Urinary bladder (tissue), 4 donors: Measurements from ENCODE around the gene POLR1A. TPM values are rescaled to one million over a fixed set of nuclear protein-coding genes. Genes with fewer than 3 reads are reported as not detected.

Source experiments
- DNase-seq: peaks from one replicate; pipeline ENCODE4 v3.0.0-alpha.2; 2015; ENCODE audit errors: extremely low spot score
- H3K27ac ChIP-seq: one replicate; pipeline ENCODE4 v1.5.1; 2013; ENCODE audit warnings: low read depth, mild to moderate bottlenecking, moderate library complexity
- H3K36me3 ChIP-seq: one replicate; pipeline ENCODE4 v1.6.1; 2013; ENCODE audit warnings: mild to moderate bottlenecking, moderate library complexity; ENCODE audit not compliant: insufficient read depth
- H3K4me1 ChIP-seq: one replicate; pipeline ENCODE4 v1.6.1; 2013; ENCODE audit warnings: mild to moderate bottlenecking, moderate library complexity; ENCODE audit not compliant: insufficient read depth
- H3K4me3 ChIP-seq: one replicate; pipeline ENCODE4 v1.5.1; 2013; ENCODE audit warnings: low read depth, low read length
- WGBS: extraction: QIAGEN DNeasy Blood & Tissue Kit; methylation state at CpG from one replicate; pipeline ENCODE4 v1.1.7; 2013; 5-methylcytosine and 5-hydroxymethylcytosine counted together
- polyA plus RNA-seq: library from polyadenylated mRNA; stranded (reverse); fragments of 200-250 nt; gene quantifications from one replicate; pipeline ENCODE4 v1.2.3, GENCODE V29; 2013
- total RNA-seq: library from RNA; depleted of rRNA; stranded (reverse); fragments of >200 nt; gene quantifications from one replicate; pipeline ENCODE4 v1.2.3, GENCODE V29; 2014
- donor health status: healthy with polysubstance abuse.
- donor health status: healthy.

POLR1A gene
- total and polyA plus RNA-seq, 2 donors: 6.6 to 11.5 TPM

- WGBS: 91% methylated on average over 13 of the region's 13 CpGs
- no peak for DNase-seq
- Histone ChIP-seq H3K36me3 (peaks cover 2% of the 10 kb centered on the region), H3K27ac (no peak overlapping the region), H3K4me1 (no peaks in the 10 kb centered on the region), H3K4me3 (no peak overlapping the region)
Observed at GRCh38 chr2:86022661-86023365, 82.9 kb downstream of the POLR1A start.

GRCh38 chr2:86021396-86022378, 84.0 kb downstream of the POLR1A start:
- WGBS: 89% methylated on average over 12 of the region's 12 CpGs
- no peak for DNase-seq
- Histone ChIP-seq H3K4me1 (no peaks in the 10 kb centered on the region), H3K4me3 (no peak overlapping the region), H3K36me3 (peaks cover 2% of the 10 kb centered on the region), H3K27ac (no peak overlapping the region)

- Histone ChIP-seq H3K36me3 (no peaks in the 10 kb centered on the region), H3K4me3 (no peak overlapping the region), H3K27ac (no peak overlapping the region), H3K4me1 (no peaks in the 10 kb centered on the region)
- 44% methylated on average over 7 of the region's 7 CpGs for WGBS
- DNase-seq: no peak
Observed at GRCh38 chr2:86020984-86021383, 84.7 kb downstream of the POLR1A start.

GRCh38 chr2:86019121-86019520, 86.6 kb downstream of the POLR1A start:
- Histone ChIP-seq H3K4me3 (no peak overlapping the region), H3K4me1 (no peaks in the 10 kb centered on the region), H3K36me3 (no peaks in the 10 kb centered on the region), H3K27ac (no peak overlapping the region)
- DNase-seq: no peak
- WGBS: 90% methylated on average over 5 of the region's 5 CpGs

GRCh38 chr2:86017901-86018896, 87.5 kb downstream of the POLR1A start:
- no peaks in the 10 kb centered on the region for H3K4me1 ChIP-seq
- H3K4me3 ChIP-seq: no peak overlapping the region
- H3K36me3 ChIP-seq: no peaks in the 10 kb centered on the region
- WGBS: 77% methylated on average over 22 of the region's 22 CpGs
- H3K27ac ChIP-seq: no peak overlapping the region
- no peak for DNase-seq

GRCh38 chr2:86016581-86016980, 89.1 kb downstream of the POLR1A start:
- Histone ChIP-seq H3K4me3 (no peak overlapping the region), H3K4me1 (peaks cover under 1% of the 10 kb centered on the region), H3K27ac (no peak overlapping the region), H3K36me3 (no peaks in the 10 kb centered on the region)
- DNase-seq: no peak
- 90% methylated on average over 12 of the region's 12 CpGs for WGBS

GRCh38 chr2:86015699-86016098, 90.0 kb downstream of the POLR1A start:
- 100% methylated on average over 1 of the region's 1 CpG for WGBS
- no peak overlapping the region for H3K4me3 ChIP-seq
- H3K4me1 ChIP-seq: peaks cover 2% of the 10 kb centered on the region
- no peak overlapping the region for H3K27ac ChIP-seq
- no peaks in the 10 kb centered on the region for H3K36me3 ChIP-seq
- no peak for DNase-seq

GRCh38 chr2:86015006-86015405, 90.7 kb downstream of the POLR1A start:
- Histone ChIP-seq H3K27ac (no peak overlapping the region), H3K4me3 (no peak overlapping the region), H3K36me3 (no peaks in the 10 kb centered on the region), H3K4me1 (peaks cover 2% of the 10 kb centered on the region)
- 96% methylated on average over 2 of the region's 2 CpGs for WGBS
- no peak for DNase-seq

- Histone ChIP-seq H3K27ac (no peak overlapping the region), H3K4me1 (peaks cover 2% of the 10 kb centered on the region), H3K4me3 (no peak overlapping the region), H3K36me3 (no peaks in the 10 kb centered on the region)
- WGBS: 88% methylated on average over 2 of the region's 2 CpGs
- no peak for DNase-seq
Observed at GRCh38 chr2:86014493-86014892, 91.2 kb downstream of the POLR1A start.

- Histone ChIP-seq H3K27ac (no peak overlapping the region), H3K36me3 (no peaks in the 10 kb centered on the region), H3K4me3 (no peak overlapping the region), H3K4me1 (peaks cover 2% of the 10 kb centered on the region)
- no peak for DNase-seq
- 84% methylated on average over 9 of the region's 9 CpGs for WGBS
Observed at GRCh38 chr2:86012007-86012712, 93.5 kb downstream of the POLR1A start.

- Histone ChIP-seq H3K36me3 (no peaks in the 10 kb centered on the region), H3K27ac (no peak overlapping the region), H3K4me3 (no peak overlapping the region), H3K4me1 (peaks cover 2% of the 10 kb centered on the region)
- 57% methylated on average over 9 of the region's 9 CpGs for WGBS
- DNase-seq: no peak
Observed at GRCh38 chr2:86011449-86011941, 94.2 kb downstream of the POLR1A start.

GRCh38 chr2:86010083-86010482, 95.6 kb downstream of the POLR1A start:
- no peak overlapping the region for H3K27ac ChIP-seq
- H3K4me3 ChIP-seq: no peak overlapping the region
- no peaks in the 10 kb centered on the region for H3K36me3 ChIP-seq
- DNase-seq: no peak
- H3K4me1 ChIP-seq: peaks cover 2% of the 10 kb centered on the region
